T-helper 22 cell (primary cell): ENCODE data around the gene BTBD7.

ENCODE experiments used
- DNase-seq: peaks from one replicate; pipeline ENCODE4 v3.0.0-alpha.2; 2020; ENCODE audit warnings: low read depth

Gene BTBD7

DNA sequence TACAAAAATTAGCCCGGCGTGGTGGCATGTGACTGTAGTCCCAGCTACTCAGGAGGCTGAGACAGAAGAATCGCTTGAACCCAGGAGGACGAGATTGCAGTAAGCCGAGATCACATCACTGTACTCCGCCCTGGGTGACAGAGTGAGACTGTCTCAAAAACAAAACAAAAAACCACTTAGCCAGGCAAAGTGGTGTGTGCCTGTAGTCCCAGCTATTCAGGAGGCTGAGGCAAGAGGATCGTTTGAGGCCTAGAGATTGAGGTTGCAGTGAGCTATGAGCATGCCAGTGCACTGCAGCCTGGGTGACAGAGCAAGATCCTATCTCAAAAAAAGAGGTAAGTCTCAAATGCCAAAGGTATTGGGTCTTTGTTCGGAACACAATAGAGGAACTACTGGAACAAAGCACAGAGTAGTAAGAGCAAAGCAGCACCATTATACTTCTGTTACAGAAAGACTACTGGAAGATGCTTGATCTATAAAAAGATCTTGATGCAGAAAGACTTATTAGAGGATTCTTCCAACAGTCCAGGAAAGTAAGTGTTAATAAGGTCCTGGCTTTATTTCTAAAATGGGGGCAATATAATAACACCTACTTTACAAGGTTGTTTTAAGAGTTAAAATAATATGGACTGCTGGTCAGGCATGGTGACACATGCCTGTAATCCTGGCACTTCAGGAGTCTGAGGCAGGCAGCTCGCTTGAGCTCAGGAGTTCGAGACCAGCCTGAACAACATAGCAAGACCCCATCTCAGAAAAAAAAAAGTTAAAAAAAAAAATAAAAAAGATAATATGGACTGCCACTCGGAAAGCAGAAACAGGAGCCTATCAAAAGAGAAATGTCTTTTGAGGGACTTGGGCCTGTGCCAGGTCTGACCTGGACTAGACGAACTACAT, 29.9 kb downstream of the BTBD7 start:
- DNase-seq: no peak

- no peak for DNase-seq
Measured at GRCh38 chr14:93301821-93302447, 30.9 kb downstream of the BTBD7 start.

DNA sequence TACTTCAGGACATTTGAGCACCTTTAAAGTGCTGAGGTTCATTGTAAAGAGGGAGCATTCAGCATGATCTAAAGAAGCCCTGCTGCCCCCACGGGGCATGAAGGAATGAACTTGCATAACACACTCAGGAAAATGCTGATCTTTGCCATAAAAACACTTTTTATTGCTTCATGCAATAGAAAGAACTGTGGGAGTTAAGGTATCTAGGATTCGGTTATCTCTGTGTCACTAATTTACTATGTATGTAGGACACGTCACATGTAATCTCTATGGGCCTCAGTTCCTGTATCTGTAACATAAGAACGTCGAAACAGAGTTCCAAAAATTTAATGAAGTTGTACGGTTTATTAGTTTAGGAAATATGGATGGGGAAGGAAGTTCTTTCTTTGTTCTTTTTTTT, 33.0 kb downstream of the BTBD7 start:
- DNase-seq: no peak

DNA sequence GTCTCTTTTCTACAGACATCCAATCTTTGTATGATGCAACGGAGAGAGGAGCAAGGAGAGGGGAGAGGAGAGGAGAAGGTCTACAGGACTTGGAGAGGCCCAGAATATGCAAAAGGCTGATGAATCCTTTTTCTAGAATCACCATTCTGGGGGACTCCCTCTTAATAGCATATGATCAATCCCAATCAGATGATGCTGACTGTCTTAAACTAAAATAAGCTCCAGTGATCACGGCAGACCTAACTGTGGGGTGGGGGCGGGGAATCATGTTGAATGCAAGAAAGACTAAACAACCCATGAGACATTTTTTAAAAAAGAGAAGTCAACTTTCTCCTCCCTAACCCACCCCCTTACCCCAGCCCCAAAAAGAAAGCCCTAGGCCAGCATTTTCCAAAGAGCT, 33.4 kb downstream of the BTBD7 start:
- DNase-seq: no peak

- DNase-seq: no peak
Measured at GRCh38 chr14:93295541-93296220, 37.2 kb downstream of the BTBD7 start.

DNA sequence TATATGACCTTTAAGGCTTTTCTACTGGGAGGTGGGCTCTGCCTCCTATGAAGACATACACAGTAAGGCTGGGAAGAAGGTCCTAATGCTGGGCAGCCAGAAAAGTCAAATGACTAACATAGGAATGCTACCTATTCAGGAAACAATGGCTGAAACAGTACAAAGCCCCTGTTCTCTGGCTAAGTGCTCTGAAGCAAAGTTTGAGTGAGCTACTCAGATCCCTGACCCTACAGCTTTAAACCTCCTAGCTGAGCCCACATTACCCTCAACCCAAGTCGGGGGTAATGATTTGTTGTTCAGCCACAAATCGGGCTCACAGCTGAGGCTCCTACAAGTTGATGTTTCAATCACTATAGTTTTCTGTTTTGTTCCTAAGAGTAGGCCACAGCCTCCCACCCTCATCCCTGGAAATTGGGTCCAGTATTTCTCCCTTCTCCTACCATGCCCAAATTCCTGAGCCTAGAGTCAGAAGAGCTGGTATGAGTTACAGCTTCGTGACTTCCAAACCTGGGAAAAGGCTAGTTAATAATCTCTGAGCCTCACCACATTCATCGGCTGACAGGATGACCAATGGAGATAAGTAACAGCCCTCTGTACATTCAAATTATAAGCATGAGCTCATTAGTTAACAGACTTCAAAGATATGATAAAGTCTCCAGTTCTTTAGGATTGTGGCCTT, 46.5 kb downstream of the BTBD7 start:
- no peak for DNase-seq

- DNase-seq: no peak
Measured at GRCh38 chr14:93285044-93285443, 47.8 kb downstream of the BTBD7 start.

DNA sequence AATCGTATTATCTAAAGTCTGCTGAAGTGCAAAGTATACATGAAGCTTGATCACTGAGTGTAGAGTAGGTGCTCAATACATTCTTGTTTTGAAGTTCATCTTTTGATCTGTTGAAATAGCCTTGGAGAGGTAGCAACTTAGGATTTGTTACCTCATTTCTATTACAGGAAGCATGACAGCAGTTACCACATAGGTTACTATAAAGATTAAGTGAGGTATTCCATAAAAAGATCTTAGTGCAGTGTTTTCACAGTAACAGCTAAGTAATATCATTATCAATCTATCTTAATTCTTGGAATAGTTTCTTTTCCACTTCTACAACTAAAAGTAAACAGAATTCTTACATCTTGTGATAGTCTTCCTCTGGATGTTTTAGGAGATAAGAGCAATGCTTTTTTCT, 50.9 kb downstream of the BTBD7 start:
- no peak for DNase-seq

- no peak for DNase-seq
Measured at GRCh38 chr14:93280743-93281142, 52.1 kb downstream of the BTBD7 start.

DNA sequence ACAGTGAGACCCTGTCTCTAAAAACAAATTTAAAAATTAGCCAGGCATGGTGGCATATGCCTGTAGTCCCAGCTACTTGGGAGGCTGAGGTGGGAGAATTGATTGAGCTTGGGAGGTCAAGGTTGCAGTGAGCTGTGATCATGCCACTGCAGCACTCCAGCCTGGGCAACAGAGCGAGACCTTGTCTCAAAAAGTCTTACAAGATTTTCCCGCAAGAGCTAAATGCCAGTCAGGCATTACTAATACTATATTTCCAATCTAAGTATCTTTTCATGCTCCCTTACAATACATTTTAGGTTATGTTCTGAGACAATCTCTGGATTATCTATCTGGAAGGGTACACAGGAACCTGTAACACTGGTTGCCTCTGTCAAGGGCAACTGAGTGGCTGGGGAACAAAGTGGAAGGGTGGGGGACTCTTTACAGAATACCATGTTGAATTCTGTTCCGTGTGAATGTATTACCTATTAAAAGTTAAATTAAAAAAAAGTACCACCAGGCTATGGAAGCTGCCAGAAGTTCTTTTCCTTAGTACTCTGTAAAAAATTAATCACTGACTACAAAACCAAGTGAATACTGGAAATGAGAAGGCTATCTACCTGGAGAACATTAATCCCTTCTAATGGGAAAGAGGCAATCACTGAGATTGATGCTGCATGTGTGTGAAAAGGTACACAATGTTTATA, 56.7 kb downstream of the BTBD7 start:
- DNase-seq: no peak

DNA sequence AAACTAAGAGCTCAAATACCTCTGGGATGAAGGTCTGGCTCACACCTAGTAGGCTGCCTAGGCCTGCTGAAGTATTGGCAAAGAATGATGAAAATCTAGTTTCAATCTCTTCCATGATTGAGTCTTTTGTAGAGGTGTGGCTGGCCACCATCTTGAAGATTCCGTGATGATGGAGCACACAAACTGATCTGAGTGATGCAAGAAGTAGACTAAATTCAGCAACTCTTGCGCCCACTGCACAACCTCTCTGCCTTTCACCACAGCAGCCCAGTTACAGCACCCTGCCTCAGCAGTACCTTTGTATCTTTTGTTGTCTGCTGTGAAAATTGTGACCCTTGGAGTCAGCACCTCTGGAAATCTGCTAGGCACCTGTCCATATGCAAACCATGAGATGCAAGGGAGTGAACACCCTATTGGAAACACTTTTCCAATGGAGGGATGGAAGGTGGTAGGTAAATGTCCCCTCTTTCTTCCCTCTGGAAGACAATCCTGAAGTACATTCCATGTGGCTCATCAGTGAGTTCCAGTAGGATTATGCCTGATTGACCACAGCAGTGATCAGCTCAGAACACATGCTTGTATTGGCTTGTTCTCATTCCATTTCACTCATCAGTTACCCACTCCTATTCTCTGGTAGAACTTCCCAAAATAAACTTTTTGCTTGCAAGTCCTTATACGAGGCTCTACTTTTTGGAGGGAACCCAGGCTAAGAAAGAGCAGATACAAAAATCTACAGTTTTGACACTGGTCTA, 58.6 kb downstream of the BTBD7 start:
- no peak for DNase-seq

DNA sequence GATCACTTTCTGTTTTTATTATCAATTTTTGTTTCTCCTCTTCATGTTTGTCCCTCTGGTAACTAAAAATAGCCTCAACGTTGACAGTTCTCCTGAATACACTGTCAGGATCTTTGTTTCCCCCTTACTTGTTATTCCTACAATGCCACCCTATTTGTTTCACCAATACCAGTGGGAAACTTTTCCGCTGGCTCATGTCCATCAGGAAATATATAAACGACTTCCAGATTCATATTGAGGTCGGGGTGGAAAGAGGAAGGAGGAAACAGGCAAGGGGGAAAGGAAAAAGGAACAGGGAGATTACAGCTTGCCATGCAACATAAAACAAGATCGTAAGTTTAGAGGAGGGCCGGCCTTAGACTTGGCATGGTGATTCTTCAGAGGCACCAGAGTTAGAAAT, 61.7 kb downstream of the BTBD7 start:
- no peak for DNase-seq

- no peak for DNase-seq
Measured at GRCh38 chr14:93269341-93270068, 63.3 kb downstream of the BTBD7 start.

DNA sequence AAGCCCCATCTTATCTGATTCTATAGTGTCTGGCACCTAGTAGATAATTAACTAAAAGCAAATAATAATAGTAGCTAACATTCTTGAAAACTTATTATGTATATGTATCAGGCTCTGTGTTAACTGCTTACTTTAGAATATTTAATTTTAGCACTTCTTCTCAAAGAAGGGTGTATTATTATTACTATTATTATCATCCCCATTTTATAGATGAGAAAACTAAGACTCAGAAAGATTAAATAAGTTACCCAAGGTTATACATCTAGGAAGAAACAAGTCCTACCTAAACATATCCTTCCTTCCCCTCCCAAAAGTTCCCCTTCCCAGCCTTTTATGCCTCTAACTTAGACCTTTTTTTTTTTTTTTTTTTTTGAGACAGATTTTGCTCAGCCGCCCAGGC, 64.4 kb downstream of the BTBD7 start:
- no peak for DNase-seq

DNA sequence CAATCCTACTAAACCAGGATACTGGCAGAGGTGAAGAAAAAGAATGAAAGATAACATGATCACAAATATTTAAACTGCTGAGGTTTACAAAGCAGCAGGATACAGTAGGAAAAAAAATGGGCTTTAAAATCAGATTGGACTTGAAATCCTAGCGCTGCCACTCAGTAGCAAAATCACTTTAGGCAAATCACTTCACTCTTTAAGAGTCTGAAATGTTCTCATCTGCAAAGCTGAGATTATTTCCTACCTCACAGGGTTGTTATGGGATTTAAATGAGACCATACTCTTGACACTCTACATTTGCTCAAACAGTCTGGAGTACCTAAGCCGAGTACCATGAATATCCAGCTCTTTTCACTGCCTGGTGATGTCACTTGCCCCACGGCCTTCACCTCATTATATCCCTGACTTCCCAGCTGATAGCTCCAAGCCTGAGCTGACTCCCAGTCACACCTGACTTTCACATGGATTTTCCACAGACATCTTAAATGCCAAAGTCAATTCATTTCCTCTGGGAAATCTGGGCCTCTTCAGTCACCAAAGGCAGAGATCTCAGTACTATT, 65.6 kb downstream of the BTBD7 start:
- no peak for DNase-seq

DNA sequence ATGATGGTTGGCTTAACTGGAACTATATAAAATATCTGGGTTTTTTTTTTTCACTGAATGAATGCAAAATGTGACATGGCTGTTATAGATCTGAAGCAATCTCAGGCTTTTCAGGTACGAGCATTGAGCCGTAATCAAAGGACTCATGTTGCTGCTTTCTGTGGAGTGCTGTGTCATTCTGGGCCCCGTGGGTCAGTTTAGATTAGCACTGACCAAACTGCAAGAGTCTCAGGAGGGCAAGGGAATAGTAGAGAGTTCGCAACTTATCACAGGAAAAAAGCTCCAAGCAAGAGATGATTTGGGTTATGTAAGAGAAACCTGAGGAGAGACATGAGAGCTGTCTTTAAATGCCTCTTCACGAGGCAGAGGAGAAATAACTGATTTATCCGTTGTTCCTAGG, 66.7 kb downstream of the BTBD7 start:
- no peak for DNase-seq

GRCh38 chr14:93263416-93263815, 69.4 kb downstream of the BTBD7 start:
- DNase-seq: no peak

DNA sequence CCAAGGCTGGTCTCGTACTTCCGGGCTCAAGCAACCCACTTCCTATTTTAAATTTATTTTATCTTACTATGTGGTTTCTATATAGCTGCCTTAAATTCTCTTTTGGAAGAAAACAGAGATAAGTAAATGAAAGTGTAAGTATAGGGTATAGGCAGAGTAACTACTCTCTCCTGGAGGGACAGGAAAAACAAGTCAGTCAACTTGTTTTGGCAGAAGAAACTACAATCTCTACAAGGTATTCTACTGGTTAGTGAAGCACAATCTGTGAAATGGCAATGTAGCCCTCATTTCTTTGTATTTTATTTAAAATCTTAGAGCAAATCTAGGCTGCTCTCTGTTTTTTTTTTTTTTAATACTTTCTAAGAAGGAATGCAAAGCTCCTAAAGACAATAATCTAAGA, 70.4 kb downstream of the BTBD7 start:
- no peak for DNase-seq

DNA sequence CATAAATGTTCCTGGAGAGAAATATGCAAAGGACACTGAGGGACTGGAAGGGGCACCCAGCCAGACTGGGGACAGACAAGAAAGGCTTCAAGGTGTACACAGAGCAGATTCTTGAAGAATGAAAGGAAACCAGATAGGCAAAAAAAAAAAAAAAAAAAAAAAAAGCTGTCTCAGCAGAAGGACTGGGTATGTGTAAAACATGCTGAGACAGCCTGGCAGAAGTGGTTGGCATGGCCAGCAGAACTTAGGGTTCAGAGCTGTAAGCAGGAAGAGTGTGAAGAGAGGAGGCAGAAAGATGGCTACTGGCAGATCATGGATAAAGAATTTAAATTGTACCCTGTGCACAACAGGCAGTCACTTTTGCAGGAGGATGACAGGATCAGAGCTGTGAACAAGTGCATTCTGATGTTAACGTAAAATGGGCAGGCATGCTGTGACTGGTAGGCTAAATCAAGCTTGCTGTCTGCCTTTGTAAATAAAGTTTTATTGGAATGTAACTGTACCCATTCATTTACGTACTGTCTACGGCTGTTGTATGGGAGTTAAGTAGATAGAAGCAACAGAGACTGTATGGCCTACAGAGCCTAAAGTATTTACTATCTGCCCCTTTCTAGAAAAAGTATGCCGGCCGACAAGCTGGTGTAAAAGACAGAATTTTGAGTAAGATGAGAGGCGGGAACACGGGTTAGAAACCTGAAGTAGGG, 83.6 kb downstream of the BTBD7 start:
- DNase-seq: no peak

DNA sequence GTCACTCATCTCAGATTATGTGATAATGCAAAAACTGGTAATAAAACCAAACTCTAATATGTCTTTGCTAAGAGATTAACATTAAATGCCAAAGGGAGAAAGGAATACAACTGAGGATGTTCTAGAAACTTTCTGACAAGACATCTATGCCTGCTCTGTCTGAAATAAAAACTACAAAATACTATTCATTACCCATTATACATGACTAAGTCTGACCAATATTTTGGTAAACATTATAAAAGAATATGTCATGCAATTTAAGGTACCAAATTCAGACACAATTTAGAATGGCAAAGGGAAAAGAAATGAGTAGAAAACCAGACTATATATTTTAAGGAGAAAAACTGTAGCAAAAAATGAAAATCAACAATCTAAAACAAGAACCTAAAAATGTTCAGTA, 86.3 kb downstream of the BTBD7 start:
- no peak for DNase-seq
